ENCODE measurements around the gene VARS2.

The VARS2 gene

GRCh38 chr6:30914854-30915590 lies 984 bp downstream of the VARS2 start:
- TF ChIP-seq PPARA (CRISPR knock-in tag; IDR thresholded peaks at IDR 0.05; ENCODE audit: borderline replicate concordance), result no peak
- no peak for TF ChIP-seq ZNF70 (CRISPR knock-in tag; IDR thresholded peaks at IDR 0.05)
- TF ChIP-seq CREB5 (CRISPR knock-in tag; IDR thresholded peaks at IDR 0.05; ENCODE audit: low read depth), result no peak
- TF ChIP-seq BACH2 (CRISPR knock-in tag; IDR thresholded peaks at IDR 0.05; ENCODE audit: borderline replicate concordance), result no peak
- TF ChIP-seq TCF4 (CRISPR knock-in tag; IDR thresholded peaks at IDR 0.05; ENCODE audit: borderline replicate concordance), result no peak
- TF ChIP-seq CSRNP3 (CRISPR knock-in tag; IDR thresholded peaks at IDR 0.05), result no peak
- no peak for TF ChIP-seq PATZ1 (CRISPR knock-in tag; IDR thresholded peaks at IDR 0.05; ENCODE audit: borderline replicate concordance)
- ATAC-seq, result peak; percentile 2

GRCh38 chr6:30915591-30915946 lies 1.5 kb downstream of the VARS2 start:
- ATAC-seq, result peak; percentile 73
- no peak for TF ChIP-seq ZNF70 (CRISPR knock-in tag; IDR thresholded peaks at IDR 0.05)
- TF ChIP-seq TCF4 (CRISPR knock-in tag; IDR thresholded peaks at IDR 0.05; ENCODE audit: borderline replicate concordance), result no peak
- TF ChIP-seq RARB (CRISPR knock-in tag; IDR thresholded peaks at IDR 0.05), result no peak
- TF ChIP-seq PATZ1 (CRISPR knock-in tag; IDR thresholded peaks at IDR 0.05; ENCODE audit: borderline replicate concordance), result no peak
- no peak for TF ChIP-seq ZNF565 (CRISPR knock-in tag; conservative IDR thresholded peaks at IDR 0.05; ENCODE audit: low read depth)
- no peak for TF ChIP-seq ESRRG (CRISPR knock-in tag; IDR thresholded peaks at IDR 0.05)
- TF ChIP-seq CSDC2 (CRISPR knock-in tag; IDR thresholded peaks at IDR 0.05), result no peak
- no peak for TF ChIP-seq ARNTL (CRISPR knock-in tag; IDR thresholded peaks at IDR 0.05; ENCODE audit: borderline replicate concordance, low read depth)
- TF ChIP-seq SNAI2 (CRISPR knock-in tag; IDR thresholded peaks at IDR 0.05), result no peak
- TF ChIP-seq ISL1 (CRISPR knock-in tag; IDR thresholded peaks at IDR 0.05), result no peak
- no peak for TF ChIP-seq GLIS3 (CRISPR knock-in tag; IDR thresholded peaks at IDR 0.05)
- TF ChIP-seq CSRNP3 (CRISPR knock-in tag; IDR thresholded peaks at IDR 0.05), result no peak

- ATAC-seq, result no peak
Observed at GRCh38 chr6:30917041-30917440, 3.0 kb downstream of the VARS2 start.

More at GRCh38 chr6:30917041-30917440, 3.0 kb downstream of the VARS2 start:
- TF ChIP-seq ZFP30 (CRISPR knock-in tag; IDR thresholded peaks at IDR 0.05) (no peak), ZC3H10 (CRISPR knock-in tag; IDR thresholded peaks at IDR 0.05) (no peak), POU6F1 (CRISPR knock-in tag; IDR thresholded peaks at IDR 0.05; ENCODE audit: borderline replicate concordance, low read depth) (no peak)

All from SK-N-SH treated with all-trans-retinoic acid at 6 μM for 48 hours (cell line).